ENCODE data around the gene CFAP45. TPM values are rescaled to one million over a fixed set of nuclear protein-coding genes. Genes with fewer than 3 reads are reported as not detected.

CFAP45 gene
- polyA plus RNA-seq, 3 donors from 2014 or later: 0.36 TPM; not detected in 2

Other genes starting within 250 kb of the CFAP45 start
- gene CRP, start 185.6 kb downstream of the CFAP45 start, polyA plus RNA-seq: not detected
- gene DUSP23, start 119.2 kb downstream of the CFAP45 start, polyA plus RNA-seq: 100 to 1,000 TPM; 120 to 160 (median 122) TPM
- 100 to 1,000 TPM; 234 to 442 (median 407) TPM for gene FCRL6, start 97.8 kb downstream of the CFAP45 start, polyA plus RNA-seq
- 10 to 100 TPM in 1 of 3 donors, 1 to 10 TPM in 2; 4.0 to 17.1 (median 6.9) TPM for gene SLAMF8, start 73.3 kb downstream of the CFAP45 start, polyA plus RNA-seq
- gene VSIG8, start 37.5 kb downstream of the CFAP45 start, polyA plus RNA-seq: not detected
- gene TAGLN2, start 25.3 kb upstream of the CFAP45 start, polyA plus RNA-seq: 1,000 to 10,000 TPM in 2 of 3 donors, 100 to 1,000 TPM in 1; 660 to 1,369 (median 1,251) TPM
- gene IGSF9, start 45.4 kb upstream of the CFAP45 start, polyA plus RNA-seq: not detected
- not detected for gene SLAMF9, start 54.1 kb upstream of the CFAP45 start, polyA plus RNA-seq
- gene PIGM, start 131.8 kb upstream of the CFAP45 start, polyA plus RNA-seq: 1 to 10 TPM; 2.1 to 3.3 (median 3.0) TPM
- gene KCNJ10, start 170.0 kb upstream of the CFAP45 start, polyA plus RNA-seq: not detected
- not detected for gene KCNJ9, start 181.4 kb upstream of the CFAP45 start, polyA plus RNA-seq
- gene IGSF8, start 198.5 kb upstream of the CFAP45 start, polyA plus RNA-seq: 10 to 100 TPM; 29.1 to 57.4 (median 40.5) TPM
- gene ATP1A2, start 215.6 kb upstream of the CFAP45 start, polyA plus RNA-seq: not detected